Esophagus muscularis mucosa (tissue), 2 donors: ENCODE data around the gene IMP3.

Source experiments
- EP300 ChIP-seq: sonication (generic); formaldehyde crosslinking; IDR thresholded peaks from one replicate; pipeline ENCODE4 v1.6.1; 2017; ENCODE audit warnings: antibody characterized with exemption
- POLR2A ChIP-seq: fragments of 450-650 bp; IDR thresholded peaks from one replicate; pipeline ENCODE4 v1.6.1; 2017; ENCODE audit warnings: antibody characterized with exemption, moderate library complexity, mild to moderate bottlenecking, low read depth

DNA sequence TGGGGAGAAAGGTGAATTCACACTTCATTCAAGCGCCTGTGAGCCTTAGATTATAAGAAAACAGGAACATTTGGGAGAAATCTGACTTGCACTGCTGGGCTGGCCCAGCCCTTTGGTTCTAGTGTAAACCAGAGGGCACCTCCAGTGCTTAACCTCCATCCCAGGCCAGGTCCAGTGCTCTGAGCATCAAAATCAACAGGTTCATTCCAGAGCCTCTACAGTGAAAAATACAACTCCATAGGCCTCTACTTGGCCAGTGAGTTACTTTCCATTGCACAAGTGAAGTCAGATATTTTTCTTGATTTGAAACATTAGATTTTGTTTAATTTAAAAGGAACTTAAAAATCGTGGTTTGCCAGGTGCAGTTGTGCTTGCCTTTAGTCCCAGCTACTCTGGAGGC is 17.5 kb downstream of the IMP3 start:
- TF ChIP-seq EP300: no peak
- TF ChIP-seq POLR2A: no peak
